Measurements from ENCODE around the gene HGD. TPM values are rescaled to one million over a fixed set of nuclear protein-coding genes. Genes with fewer than 3 reads are reported as not detected.

The HGD gene, protein sequence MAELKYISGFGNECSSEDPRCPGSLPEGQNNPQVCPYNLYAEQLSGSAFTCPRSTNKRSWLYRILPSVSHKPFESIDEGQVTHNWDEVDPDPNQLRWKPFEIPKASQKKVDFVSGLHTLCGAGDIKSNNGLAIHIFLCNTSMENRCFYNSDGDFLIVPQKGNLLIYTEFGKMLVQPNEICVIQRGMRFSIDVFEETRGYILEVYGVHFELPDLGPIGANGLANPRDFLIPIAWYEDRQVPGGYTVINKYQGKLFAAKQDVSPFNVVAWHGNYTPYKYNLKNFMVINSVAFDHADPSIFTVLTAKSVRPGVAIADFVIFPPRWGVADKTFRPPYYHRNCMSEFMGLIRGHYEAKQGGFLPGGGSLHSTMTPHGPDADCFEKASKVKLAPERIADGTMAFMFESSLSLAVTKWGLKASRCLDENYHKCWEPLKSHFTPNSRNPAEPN
- not detected in 2 replicates for total RNA-seq

GRCh38 chr3:120682095-120682681, at the start of gene HGD:
Gene HGD, minus strand, starts transcription at chr3:120682239. Its CDS starts 128 bp downstream, at chr3:120682111.

GRCh38 chr3:120596116-120596852, 85.8 kb downstream of the HGD start, which contains the start of gene NDUFB4:
Gene NDUFB4, plus strand, starts transcription at chr3:120596336. Its CDS starts 24 bp downstream, at chr3:120596360.

Other genes with a start within 250 kb of the HGD start
- gene FSTL1, start 231.2 kb downstream of the HGD start, total RNA-seq, result 500 and 637 TPM in 2 replicates
- gene NDUFB4, start 85.9 kb downstream of the HGD start, total RNA-seq, result 91.4 and 119 TPM in 2 replicates
- 20.2 and 28.0 TPM in 2 replicates for gene RABL3, start 60.3 kb upstream of the HGD start, total RNA-seq
- 9.0 and 26.5 TPM in 2 replicates for gene GTF2E1, start 60.5 kb upstream of the HGD start, total RNA-seq
- gene STXBP5L, start 226.0 kb upstream of the HGD start, total RNA-seq, result not detected in 2 replicates

Data from myometrial cell (primary cell).